ENCODE measurements around the gene MRPS25.

- TF ChIP-seq POLR2A (IDR thresholded peaks at IDR 0.05; ENCODE audit: low read length): no peak
- TF ChIP-seq GATA1 (IDR thresholded peaks at IDR 0.05; ENCODE audit: low read depth, low read length): no peak
These were observed 57.4 kb downstream of the MRPS25 start for GRCh38 chr3:15007681-15008141.
